HG03064 (cell line): ENCODE data around the gene SGTA.

ENCODE experiments used
- ATAC-seq: cut with Tn5 transposase; IDR thresholded peaks from one replicate; pipeline ENCODE4 v1.9.1; 2021; ENCODE audit warnings: low read depth; ENCODE audit not compliant: unreplicated experiment

The SGTA gene

DNA sequence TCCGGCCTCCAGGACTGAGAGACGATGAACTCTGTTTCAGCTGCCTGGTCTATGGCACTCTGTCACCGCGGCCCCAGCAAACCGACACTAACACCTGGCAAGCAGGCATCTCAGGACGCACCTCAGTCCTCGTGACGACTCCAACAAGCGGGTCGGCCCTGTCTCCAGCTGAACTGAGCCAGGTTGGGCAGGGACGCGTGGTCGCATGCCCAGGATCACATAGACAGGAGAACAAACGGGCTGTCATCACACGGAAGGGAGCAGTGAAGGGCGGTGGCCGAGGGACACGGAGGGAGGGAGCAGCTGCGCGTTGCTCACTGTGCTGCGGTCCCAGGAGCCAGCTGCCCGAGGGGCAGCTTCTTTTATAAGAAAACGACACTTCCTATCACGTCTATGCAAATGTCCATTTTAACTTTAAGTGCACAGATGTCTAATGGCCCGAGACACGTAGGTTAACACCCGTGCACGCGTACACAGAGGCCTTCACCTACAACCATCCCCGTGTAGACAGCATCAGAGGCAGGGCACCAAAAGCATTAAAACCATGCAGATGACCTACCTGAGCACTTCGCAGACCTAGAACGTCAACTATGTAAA is 8.9 kb downstream of the SGTA start:
- no peak for ATAC-seq

DNA sequence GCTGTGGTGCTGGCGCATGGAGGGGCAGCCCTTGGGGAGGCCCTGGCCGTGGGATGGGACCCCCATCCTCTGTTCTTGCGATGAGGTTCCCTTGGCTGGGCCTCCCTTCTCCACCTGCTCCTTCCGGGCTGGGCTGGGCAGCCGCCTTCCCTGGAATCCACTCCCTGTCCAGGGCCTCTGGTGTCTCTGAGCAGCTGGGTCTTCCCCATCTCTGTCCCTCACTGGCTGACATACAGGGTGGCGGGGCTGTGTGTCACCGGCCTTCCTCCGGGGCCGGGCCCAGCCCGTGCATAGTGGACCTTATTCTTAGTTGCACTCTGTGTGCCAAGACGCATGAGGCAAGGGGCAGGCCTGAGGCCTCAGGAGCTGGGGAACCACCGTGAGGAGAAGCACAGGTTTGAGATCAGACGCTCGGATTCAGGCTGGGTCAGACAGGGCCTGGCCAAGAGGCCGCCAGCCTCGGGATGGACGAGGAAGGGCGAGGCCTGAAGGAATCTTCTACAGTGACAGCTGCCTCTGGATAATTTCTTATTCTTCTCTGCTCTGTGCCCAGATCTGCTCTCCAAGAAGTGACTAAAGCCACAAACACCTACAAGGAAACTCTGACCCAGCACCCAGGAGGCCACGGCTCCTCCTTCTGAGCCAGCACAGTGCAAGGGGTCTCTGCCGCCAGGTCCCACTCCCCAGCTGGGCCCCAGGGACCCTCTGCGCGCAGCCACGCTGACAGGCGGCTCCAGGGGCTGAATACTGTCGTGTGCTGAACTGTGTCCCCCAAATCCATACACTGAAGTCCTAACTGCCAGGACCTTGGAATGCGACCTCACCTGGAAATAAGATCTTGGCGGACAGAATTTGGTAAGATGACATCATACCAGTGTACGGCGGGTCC is 11.0 kb downstream of the SGTA start:
- ATAC-seq: no peak

DNA sequence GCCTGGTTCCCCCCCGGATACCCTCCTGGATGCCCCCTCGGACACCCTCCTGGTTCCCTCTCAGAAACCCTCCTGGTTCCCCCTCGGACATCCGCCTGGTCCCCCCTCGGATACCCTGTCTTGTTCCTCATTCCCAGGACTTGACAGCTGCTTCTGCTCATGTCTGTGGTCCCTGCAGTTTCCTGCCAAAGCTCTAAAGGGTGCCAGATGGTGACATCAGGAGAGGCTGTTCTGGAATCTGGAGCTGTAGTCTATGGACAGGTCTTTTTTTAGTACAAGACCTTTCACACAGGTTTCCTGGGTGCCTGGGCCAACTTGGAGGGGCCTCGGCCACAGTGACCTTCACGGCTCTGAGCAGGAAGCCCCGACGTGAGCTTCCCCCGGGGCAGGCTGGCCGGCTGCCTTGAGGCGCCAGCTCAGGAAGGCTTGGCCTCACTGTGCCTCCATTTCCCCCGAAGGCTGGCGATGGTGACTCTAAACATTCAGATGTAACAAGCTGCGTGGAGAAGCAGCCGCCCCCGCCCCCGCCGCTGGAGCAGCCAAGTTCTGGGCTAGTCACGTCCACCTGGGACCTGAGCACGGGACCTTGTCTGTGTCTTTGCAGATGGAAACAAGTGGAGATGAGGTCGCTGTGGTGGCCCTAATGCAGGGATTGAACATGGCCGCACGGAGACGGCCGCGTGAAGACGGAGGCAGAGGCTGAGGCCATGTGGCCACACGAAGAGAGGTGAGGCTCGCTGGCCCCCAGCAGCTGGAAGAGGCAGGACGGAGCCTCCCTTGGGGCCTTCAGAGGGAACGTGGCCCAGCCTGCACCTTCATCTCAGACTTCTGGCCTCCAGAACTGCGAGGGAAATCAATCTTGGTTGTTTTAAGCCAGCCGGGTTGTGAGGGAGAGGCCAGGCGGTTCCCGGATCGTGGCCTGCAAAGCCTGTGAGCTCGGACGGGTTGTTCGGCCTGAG is 12.7 kb downstream of the SGTA start:
- no peak for ATAC-seq

DNA sequence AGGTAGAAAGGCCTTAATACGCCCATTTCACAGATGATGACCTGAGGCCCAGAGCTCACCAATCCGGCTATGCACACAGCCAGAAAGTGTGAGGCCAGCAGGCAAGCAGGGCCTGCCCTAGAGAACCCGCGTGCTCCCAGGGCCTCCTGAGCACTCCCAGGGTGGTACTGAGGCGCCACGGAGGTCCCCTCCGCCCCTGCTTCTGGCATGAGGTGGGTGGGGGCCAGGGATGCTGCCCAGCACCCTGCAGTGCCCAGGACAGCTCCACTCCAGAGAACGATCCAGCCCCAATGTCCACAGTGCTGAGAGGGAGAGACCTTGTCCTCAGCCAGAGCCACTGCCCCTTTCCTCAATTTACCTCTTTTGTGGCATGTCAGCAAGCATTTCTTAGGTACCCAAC is 13.9 kb downstream of the SGTA start:
- no peak for ATAC-seq

DNA sequence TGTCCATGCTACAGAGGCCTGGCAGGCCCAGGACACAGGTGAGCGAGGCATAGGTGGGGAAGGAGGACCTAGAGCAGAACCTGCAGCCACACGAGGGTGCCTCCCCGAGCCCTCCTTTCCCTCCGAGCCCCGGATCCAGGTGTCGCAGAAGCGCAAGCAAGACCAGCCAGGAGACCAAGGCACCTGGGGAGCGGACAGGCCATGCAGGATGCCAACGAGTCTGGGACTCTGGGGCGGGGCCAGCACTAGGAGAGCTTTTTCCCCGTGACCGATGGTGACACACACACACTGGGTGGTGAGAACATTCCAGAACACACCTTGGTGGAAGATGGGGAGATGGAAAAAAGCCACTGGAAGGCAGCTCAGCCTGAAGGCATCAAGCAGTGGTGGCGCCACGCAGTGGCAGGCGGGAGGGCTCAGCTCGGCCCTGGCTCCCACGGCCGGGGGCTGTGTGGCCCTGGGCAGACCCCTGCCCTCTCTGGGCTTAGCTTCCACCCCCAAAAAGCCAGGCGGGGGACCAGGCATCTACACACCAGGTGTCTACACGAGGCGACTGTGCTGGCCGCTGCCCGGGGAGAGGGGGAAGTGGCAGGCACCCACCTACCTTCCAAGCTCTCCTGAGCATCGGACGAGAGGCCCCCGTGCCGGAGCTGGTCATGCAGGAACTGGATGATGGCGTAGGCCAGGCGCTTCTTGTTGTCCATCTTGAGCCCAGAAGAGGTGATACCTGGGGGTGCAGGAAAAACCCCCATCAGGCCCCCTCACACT is 14.5 kb downstream of the SGTA start:
- ATAC-seq: no peak

DNA sequence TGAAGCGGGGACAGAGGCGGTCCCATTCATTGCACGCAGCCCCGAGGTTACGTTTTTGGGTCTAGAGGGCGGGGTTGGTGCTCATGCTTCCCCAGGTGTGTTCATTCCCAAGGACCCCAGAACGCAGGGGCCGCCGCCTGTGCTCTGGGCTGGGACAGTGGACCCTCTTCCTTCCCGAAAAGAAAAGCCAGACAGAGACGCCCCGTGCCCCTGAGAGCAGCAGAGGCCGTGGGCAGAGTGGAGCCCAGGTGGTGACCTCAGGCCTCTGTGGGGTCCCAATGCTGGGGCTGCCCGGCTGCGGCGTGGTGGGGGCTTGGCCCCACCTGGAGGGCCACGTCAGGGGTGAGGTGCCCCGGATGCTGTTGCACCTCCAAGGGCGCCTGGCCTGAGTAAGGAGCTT is 15.4 kb downstream of the SGTA start:
- ATAC-seq: no peak

DNA sequence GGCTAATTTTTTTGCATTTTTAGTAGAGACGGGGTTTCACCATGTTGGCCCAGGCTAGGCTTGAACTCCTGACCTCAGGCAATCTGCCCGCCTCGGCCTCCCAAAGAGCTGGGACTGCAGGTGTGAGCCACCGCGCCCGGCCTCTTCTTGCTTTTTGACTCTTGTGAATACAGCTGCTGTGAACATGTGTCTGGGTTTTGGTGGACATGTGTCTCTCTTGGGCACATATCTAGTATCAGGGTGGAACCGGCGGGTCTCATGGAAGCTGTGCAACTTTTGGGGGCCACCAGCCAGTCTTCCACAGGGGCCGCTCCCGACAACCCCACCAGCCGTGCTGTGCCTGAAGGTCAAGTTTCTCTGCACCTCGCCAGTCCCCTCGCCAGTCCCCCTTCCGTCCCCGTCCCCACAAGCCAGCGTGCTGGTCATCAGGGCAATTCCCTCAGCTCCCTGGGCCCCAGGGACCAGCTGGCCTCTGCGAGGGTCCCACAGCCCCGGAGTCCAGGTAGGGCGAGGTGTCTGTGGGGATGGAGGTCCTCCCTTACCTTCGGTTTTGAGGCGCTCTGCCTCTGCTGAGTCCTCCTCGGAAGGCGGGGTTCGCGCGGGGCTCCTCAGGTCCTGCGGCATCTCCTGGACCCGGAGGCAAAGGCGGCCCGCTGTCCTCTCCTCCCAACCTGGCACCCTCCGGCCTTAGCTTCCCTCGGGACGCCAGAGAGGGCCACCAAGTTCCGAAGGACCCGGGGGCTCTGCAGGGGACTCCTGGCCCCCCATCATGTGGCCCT is 16.3 kb downstream of the SGTA start:
- ATAC-seq: no peak

DNA sequence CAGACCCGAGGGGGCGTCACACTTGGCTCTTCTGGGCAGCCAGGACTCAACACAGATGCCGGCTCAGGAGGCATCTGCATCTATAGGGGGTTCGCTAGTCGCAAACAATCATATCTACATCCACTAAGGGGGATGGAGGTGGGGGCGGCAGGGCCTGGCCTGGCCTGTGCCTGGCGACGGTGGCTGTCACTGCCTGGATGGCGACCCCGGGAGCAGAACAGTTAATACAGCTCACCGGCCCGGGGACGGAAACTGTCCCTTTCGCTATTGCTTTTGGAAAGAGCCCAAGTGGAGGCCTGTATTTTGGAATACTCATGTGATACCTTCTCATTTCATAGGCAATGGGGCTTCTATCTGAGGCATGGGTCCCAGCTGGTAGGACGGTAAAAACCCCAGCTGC is 17.7 kb downstream of the SGTA start:
- ATAC-seq: no peak

DNA sequence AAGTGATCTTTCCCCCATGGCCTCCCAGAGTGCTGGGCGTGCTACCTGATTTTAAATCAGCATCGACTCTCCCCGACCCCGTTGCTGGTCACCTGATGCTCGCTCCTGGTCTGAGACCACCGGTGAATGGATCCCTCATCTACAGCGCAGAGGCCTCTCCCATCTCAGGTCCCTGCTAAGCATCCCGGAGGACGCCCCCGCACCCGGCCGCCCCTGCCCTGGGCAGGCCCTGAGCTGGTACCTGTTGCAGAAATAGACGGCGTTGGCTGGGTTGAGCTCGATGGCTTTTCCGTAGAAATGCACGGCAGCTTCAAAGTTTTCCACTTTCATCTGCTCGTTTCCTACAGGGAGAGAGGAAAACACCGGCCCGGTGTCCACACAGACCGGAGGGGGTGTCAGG is 18.1 kb downstream of the SGTA start:
- no peak for ATAC-seq

DNA sequence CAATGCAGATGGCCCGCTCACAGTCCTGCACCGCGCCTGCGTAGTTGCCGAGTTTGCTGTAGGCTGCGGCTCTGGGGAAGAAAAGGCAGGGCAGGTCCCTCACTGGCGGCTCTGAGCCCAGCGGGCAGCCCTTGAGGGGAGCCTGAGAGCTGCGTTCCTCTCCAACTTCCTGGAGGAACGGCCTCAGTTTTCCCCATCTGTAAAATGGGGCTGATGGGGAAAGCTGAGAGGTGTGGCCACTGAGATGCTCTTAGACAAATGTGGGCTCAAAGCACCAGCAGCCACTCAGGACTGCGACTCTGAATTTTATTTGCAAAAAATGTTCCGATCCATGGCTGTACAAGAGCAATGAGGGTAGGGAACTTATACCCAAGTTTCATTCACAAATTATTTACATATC is 19.4 kb downstream of the SGTA start:
- no peak for ATAC-seq

DNA sequence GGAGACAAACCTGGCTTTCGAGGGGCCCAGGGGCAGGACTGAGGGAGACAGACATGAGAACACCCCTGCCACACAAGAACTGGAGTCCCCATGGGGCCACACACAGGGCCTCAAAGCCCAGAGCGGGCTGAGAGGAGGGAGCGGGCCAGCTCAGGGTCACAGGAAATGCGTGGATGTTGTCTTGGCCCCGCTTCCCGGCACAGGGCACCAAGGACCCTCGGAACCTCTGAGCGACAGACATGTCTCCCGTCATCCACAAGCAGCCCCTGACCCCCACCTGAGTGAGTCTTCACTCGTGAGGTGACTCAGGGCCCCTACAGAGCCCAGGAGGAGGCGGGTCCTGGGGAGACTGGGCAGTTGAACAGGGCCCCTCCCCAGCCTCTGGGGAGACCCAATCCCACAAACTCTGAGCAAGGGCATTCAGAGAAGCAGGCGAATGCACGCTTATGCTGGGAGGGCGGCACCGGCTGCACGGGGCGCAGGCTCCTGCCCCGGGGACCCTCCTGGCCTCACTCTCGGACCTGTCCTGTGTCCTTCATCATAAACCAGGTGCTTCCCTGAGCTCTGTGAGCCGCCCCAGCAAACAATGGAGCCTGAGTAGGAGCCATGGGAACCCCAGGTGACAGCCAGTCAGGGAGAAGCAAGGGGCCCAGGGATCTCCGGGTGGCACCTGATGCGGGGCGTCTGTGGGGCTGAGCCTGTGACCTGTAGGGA is 20.1 kb downstream of the SGTA start:
- ATAC-seq: no peak

DNA sequence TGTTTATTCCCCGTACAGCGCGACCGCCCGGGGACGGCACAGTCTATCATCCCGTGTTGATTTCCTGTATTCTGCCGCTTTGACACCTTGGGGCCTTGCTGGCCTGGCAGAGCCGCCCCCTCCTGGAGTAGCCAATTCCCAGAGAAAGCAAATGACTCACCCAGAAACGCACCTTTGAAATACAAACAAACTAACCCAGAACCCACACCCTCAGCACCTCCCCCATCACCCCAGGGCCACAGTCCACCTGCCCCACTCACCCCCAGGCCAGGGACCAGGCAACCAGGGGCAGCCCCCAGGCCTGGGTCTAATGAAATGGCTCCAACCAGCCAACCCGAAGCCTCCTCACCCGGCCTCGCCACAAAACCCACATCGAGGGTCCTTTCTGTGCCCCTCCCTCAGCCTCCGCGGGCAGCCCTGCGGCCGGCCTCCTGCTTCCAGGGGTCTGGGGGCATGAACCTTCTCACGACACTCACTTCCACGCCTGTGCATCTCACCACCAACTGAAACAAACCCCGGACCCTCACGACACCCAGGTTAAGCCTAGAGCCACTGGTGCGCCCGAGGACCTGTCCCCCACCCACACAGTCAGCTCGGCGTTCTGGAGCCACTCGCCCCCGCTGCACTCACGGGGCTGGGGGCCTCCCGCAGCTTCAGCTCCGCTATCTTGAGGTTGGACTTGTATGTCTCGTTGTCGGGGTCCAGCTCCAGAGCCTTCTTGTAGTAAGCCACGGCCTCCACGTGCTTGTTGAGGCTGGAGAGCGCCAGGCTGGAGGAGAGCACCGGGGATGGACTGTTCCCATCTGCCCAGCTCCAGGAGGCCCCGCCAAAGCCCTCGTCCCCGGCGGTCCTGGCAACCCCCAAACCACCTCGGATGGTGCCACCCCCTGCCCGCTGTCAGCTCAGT is 20.9 kb downstream of the SGTA start:
- ATAC-seq: no peak

DNA sequence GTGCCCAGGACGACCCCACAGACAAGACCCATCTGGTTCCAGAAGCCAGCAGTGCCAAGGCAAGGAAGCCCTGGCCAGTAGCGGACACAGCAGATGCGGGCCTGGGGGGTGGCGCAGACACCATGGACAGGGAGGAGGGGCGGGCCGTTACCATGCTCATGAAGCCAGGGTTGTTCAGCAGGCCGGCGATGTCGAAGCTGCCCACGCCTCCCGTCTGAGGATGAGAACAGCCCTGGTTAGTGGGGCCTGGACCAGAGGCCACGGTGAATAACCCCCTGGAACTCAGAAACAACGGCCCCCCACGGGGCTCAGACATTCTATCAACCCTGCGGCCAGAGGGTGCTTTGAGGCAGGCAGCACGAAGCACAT is 21.8 kb downstream of the SGTA start:
- ATAC-seq: no peak

DNA sequence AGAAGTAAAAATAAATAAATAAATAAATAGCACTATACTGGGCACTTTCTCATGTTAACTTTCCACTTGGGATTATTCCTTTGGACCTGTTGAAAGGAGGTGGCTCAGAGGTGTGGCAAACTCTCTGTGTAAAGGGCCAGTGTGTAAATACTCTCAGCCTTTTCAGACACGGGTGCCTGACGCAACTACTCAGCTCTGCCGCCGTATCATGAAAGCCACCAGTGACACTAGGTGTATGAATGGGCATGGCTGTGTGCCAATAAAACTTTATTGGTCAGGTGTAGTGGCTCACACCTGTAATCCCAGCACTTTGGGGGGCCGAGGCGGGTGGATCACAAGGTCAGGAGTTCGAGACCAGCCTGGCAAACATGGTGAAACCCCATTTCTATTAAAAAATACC is 23.1 kb downstream of the SGTA start:
- ATAC-seq: no peak

DNA sequence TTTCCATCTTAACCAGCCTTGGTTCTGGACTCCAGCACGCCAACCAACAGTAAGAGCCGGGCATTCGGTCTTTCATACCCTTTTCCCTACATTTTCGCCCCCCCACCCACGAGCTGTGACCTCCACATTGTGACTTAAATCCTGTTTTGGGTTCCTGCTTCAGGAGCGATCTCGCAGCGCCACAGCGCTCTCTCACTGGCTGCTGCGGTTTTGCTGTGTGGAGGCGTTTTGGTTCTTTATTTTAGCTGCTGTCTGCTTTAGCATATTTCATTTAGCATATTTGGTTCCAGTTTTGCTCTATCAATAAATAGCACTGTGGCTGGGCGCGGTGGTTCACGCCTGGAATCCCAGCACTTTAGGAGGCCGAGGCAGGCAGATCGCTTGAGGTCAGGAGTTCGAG is 23.7 kb downstream of the SGTA start:
- no peak for ATAC-seq

DNA sequence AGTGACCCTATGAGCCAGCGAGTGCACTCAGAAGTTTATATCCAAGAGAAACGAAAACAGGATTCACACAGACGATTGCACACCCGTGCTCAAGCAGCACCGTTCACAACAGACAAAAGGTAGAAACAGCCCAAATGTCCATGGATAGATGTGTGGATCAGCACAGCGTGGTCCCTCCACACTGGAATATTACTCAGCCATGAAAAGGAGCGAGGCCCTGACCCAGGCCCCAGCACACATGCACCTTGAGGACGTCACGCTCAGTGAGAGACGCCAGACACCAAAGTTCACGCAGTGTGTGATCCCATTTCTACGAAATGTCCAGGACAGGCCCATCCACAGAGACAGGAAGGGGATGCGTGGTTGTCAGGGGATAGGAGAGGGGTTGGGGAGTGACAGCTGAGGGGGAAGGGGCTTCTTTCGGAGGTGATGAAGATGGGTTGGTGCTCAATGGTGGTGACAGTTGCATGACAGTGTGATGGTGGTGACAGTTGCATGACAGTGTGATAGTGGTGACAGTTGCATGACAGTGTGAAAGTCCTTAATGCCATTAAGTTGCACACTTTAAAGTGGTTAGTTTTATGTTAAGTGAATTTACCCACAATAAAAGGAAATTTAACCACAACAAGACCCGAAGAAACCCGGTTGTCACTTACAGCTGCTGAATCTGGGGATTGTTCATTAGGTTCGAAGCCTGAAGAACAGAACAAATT is 24.3 kb downstream of the SGTA start:
- ATAC-seq: no peak
